ENCODE data around the gene MRPS17.

DNA sequence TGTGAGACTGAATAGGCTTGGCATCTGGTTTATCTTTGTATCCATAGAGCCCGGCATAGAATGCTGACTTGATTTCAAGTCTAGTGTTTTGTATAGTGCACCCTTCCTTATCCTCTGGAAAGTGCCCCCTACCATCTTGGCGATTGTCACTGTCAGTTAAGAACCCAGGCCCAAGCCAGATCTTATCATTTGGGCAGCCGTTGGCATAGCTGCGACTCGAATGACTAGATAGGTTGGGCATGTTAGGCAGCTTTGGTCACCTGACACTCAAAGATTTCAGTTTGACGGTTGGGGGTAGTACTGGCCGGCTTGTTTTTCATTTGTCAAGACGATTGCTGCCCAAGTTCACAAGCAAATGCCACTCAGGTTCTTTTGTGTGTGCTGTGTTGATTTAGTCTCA lies 19.3 kb downstream of the MRPS17 start:
- TF ChIP-seq POLR2A (IDR thresholded peaks at IDR 0.05; ENCODE audit: low read depth, low read length) (no peak), CTCF (conservative IDR thresholded peaks at IDR 0.05; ENCODE audit: low read depth, low read length) (no peak), MAZ (IDR thresholded peaks at IDR 0.05; ENCODE audit: borderline replicate concordance, low read depth, low read length) (no peak), RFX5 (IDR thresholded peaks at IDR 0.05; ENCODE audit: low read depth, low read length) (no peak)
- TF ChIP-seq, protein P1, sequence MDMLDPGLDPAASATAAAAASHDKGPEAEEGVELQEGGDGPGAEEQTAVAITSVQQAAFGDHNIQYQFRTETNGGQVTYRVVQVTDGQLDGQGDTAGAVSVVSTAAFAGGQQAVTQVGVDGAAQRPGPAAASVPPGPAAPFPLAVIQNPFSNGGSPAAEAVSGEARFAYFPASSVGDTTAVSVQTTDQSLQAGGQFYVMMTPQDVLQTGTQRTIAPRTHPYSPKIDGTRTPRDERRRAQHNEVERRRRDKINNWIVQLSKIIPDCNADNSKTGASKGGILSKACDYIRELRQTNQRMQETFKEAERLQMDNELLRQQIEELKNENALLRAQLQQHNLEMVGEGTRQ (IDR thresholded peaks at IDR 0.05; ENCODE audit: low read depth, low read length) = no peak
